Small intestine (tissue), 7 donors: Measurements from ENCODE around the gene ARHGEF37. TPM values are rescaled to one million over a fixed set of nuclear protein-coding genes. Genes with fewer than 3 reads are reported as not detected.

ENCODE experiments used
- DNase-seq, 2 donors: peaks; one replicate each; pipeline versions ENCODE4 v3.0.0 to v3.0.0-alpha.2; 2013
- FAIRE-seq: peaks from 2 replicates; lab custom pipeline; 2012; peaks lifted over from hg19 to GRCh38; lab: Jason Lieb, UNC
- H3K27ac ChIP-seq, 3 donors: one replicate each; pipeline ENCODE4 v1.5.1; 2013; ENCODE audit warnings: low read length in 2 of 3, mild to moderate bottlenecking in 2 of 3, control low read depth in 1 of 3, inconsistent platforms in 1 of 3, low read depth in 1 of 3, moderate library complexity in 1 of 3
- H3K27me3 ChIP-seq, 3 donors: one replicate each; pipeline ENCODE4 v1.6.1; 2013; ENCODE audit warnings: low read length in 3 of 3, inconsistent platforms in 1 of 3; ENCODE audit not compliant: control insufficient read depth in 3 of 3, insufficient read depth in 3 of 3
- H3K36me3 ChIP-seq, 3 donors: one replicate each; pipeline ENCODE4 v1.6.1; 2013; ENCODE audit warnings: low read length in 3 of 3, inconsistent platforms in 1 of 3, low read depth in 1 of 3, mild to moderate bottlenecking in 1 of 3, moderate library complexity in 1 of 3; ENCODE audit not compliant: control insufficient read depth in 3 of 3, insufficient read depth in 2 of 3
- H3K4me1 ChIP-seq, 3 donors: one replicate each; pipeline ENCODE4 v1.6.1; 2013; ENCODE audit warnings: low read length in 2 of 3, inconsistent platforms in 1 of 3, low read depth in 1 of 3, mild to moderate bottlenecking in 1 of 3, moderate library complexity in 1 of 3; ENCODE audit not compliant: control insufficient read depth in 3 of 3, insufficient read depth in 2 of 3
- H3K4me3 ChIP-seq, 3 donors: one replicate each; pipeline ENCODE4 v1.5.1; 2013; ENCODE audit warnings: low read length in 3 of 3, control low read depth in 1 of 3, inconsistent platforms in 1 of 3, low read depth in 1 of 3, mild to moderate bottlenecking in 1 of 3, moderate library complexity in 1 of 3
- H3K9me3 ChIP-seq, 2 donors: one replicate each; pipeline ENCODE4 v1.6.1; 2013; ENCODE audit warnings: low read depth in 1 of 2, low read length in 1 of 2; ENCODE audit not compliant: control insufficient read depth in 2 of 2, insufficient read depth in 1 of 2
- WGBS, 3 donors: extraction: QIAGEN DNeasy Blood & Tissue Kit; methylation state at CpG; one replicate each; pipeline ENCODE4 v1.1.7; 2013; 5-methylcytosine and 5-hydroxymethylcytosine counted together
- polyA plus RNA-seq, 4 donors: library from polyadenylated mRNA; stranded (reverse) in 3 of 4; unstranded in 1 of 4; fragments of 200-250 nt in 3 of 4; fragments of 120-200 nt in 1 of 4; gene quantifications; one replicate each; pipeline versions ENCODE4 v1.2.1 to v1.2.3, GENCODE V29; 2013
- donor health status: healthy with polysubstance abuse.
- donor health status: control.
- donor health status: control.
- donor health status: Bipolar disorder and iron deficiency.
- donor health status: healthy.

Gene ARHGEF37
- polyA plus RNA-seq, 4 donors = 2.8 to 8.7 (median 4.0) TPM

GRCh38 chr5:149545327-149545726, 36.0 kb upstream of the ARHGEF37 start:
- H3K27ac ChIP-seq = peak overlapping the region in 1 of 3 donors; percentile 34
- H3K9me3 ChIP-seq = no peaks in the 10 kb centered on the region
- 80 to 87% (median 82%) methylated on average over 6 of the region's 6 CpGs for WGBS, 3 donors
- DNase-seq (no peak), FAIRE-seq (no peak)
- no peak overlapping the region for H3K4me3 ChIP-seq
- H3K4me1 ChIP-seq = peaks cover 6 to 21% (median 11%) of the 10 kb centered on the region in 3 donors
- peaks cover 7 to 55% (median 11%) of the 10 kb centered on the region in 3 donors for H3K36me3 ChIP-seq
- no peaks in the 10 kb centered on the region for H3K27me3 ChIP-seq

- Histone ChIP-seq H3K27ac (peak overlapping the region in 1 of 3 donors; percentile 5), H3K4me1 (peaks cover 6 to 21% (median 11%) of the 10 kb centered on the region in 3 donors), H3K27me3 (no peaks in the 10 kb centered on the region), H3K4me3 (no peak overlapping the region), H3K36me3 (peaks cover 7 to 40% (median 11%) of the 10 kb centered on the region in 3 donors), H3K9me3 (no peaks in the 10 kb centered on the region)
- FAIRE-seq = no peak
- peak; percentile 55 for DNase-seq
Measured at GRCh38 chr5:149546974-149547373, 34.3 kb upstream of the ARHGEF37 start.

GRCh38 chr5:149549461-149550267, 31.6 kb upstream of the ARHGEF37 start:
- DNase-seq = peak; percentile 60 to 71
- H3K4me1 ChIP-seq = peaks cover 3 to 11% (median 7%) of the 10 kb centered on the region in 3 donors
- H3K27me3 ChIP-seq = no peaks in the 10 kb centered on the region
- peak overlapping the region; percentile 95 to 99 (median 97) for H3K27ac ChIP-seq
- H3K9me3 ChIP-seq = no peaks in the 10 kb centered on the region
- WGBS, 3 donors = 0 to 1% (median 1%) methylated on average over 25 of the region's 25 CpGs
- peak overlapping the region; percentile 80 to 89 (median 88) for H3K4me3 ChIP-seq
- peaks cover 5 to 38% (median 11%) of the 10 kb centered on the region in 3 donors for H3K36me3 ChIP-seq
- FAIRE-seq = no peak

GRCh38 chr5:149550268-149550583, 31.1 kb upstream of the ARHGEF37 start:
- Histone ChIP-seq H3K27ac (peak overlapping the region; percentile 95 to 99 (median 97)), H3K36me3 (peaks cover 2 to 33% (median 9%) of the 10 kb centered on the region in 3 donors), H3K9me3 (no peaks in the 10 kb centered on the region), H3K4me3 (peak overlapping the region; percentile 80 to 89 (median 88)), H3K27me3 (no peaks in the 10 kb centered on the region), H3K4me1 (peaks cover 2 to 6% (median 2%) of the 10 kb centered on the region in 3 donors)
- FAIRE-seq (no peak), DNase-seq (no peak)
- WGBS, 3 donors = 0 to 1% (median 0%) methylated on average over 12 of the region's 12 CpGs

- H3K27ac ChIP-seq = peak overlapping the region; percentile 95 to 99 (median 97)
- peaks cover 0 to 28% (median 4%) of the 10 kb centered on the region in 3 donors for H3K36me3 ChIP-seq
- peak overlapping the region; percentile 80 to 89 (median 88) for H3K4me3 ChIP-seq
- peak in 1 of 2 donors; percentile 34 for DNase-seq
- H3K9me3 ChIP-seq = no peaks in the 10 kb centered on the region
- peaks cover 0 to 6% (median 0%) of the 10 kb centered on the region in 3 donors for H3K4me1 ChIP-seq
- WGBS, 3 donors = 0% methylated on average over 37 to 40 of the region's 40 CpGs
- no peaks in the 10 kb centered on the region for H3K27me3 ChIP-seq
- FAIRE-seq = no peak
Measured at GRCh38 chr5:149550594-149551226, 30.6 kb upstream of the ARHGEF37 start.

GRCh38 chr5:149551227-149552037, 29.9 kb upstream of the ARHGEF37 start, which contains the start of gene CSNK1A1:
Gene CSNK1A1 (minus strand): TSS chr5:149551439. CDS start chr5:149550964, 475 bp downstream.
- FAIRE-seq (no peak), DNase-seq (peak; percentile 99 to 100)
- 0% methylated on average over 61 to 67 of the region's 67 CpGs for WGBS, 3 donors
- peak within 1 kb of the TSS; percentile 95 to 99 (median 97) for H3K27ac ChIP-seq
- no peaks in the 10 kb centered on the region for H3K27me3 ChIP-seq
- no peaks in the 10 kb centered on the region for H3K9me3 ChIP-seq
- H3K4me3 ChIP-seq = peak within 1 kb of the TSS; percentile 80 to 89 (median 88)
- H3K4me1 ChIP-seq = peaks cover 0 to 6% (median 0%) of the 10 kb centered on the region in 3 donors
- H3K36me3 ChIP-seq = peaks cover 0 to 21% (median under 1%) of the 10 kb centered on the region in 3 donors

GRCh38 chr5:149552038-149552494, 29.2 kb upstream of the ARHGEF37 start:
- H3K27ac ChIP-seq = peak overlapping the region; percentile 95 to 99 (median 95)
- peak overlapping the region; percentile 36 to 89 (median 43) for H3K4me3 ChIP-seq
- no peaks in the 10 kb centered on the region for H3K9me3 ChIP-seq
- H3K4me1 ChIP-seq = peaks cover 0 to 3% (median 0%) of the 10 kb centered on the region in 3 donors
- FAIRE-seq = no peak
- DNase-seq = no peak
- H3K27me3 ChIP-seq = no peaks in the 10 kb centered on the region
- peaks cover 0 to 20% (median 0%) of the 10 kb centered on the region in 3 donors for H3K36me3 ChIP-seq
- WGBS, 3 donors = 20 to 28% (median 26%) methylated on average over 6 of the region's 6 CpGs
